Ovary (tissue), 9 donors: Measurements from ENCODE around the gene TNFRSF11A. TPM values are rescaled to one million over a fixed set of nuclear protein-coding genes. Genes with fewer than 3 reads are reported as not detected.

Experiments
- DNase-seq, 5 donors: peaks; one replicate each; pipeline ENCODE4 v3.0.0-alpha.2; 2019 to 2020
- H3K27ac ChIP-seq, 2 donors: fragments of 200-600 bp; one replicate each; pipeline versions ENCODE4 v1.5.1 to v1.8.0; 2019 to 2022
- H3K27me3 ChIP-seq: fragments of 200-600 bp; one replicate; pipeline ENCODE4 v1.8.0; 2022
- H3K36me3 ChIP-seq: fragments of 200-600 bp; sonication (generic); one replicate; pipeline ENCODE4 v1.5.1; 2019
- H3K4me1 ChIP-seq: one replicate; pipeline ENCODE4 v1.8.1; 2013; ENCODE audit warnings: mild to moderate bottlenecking, moderate library complexity; ENCODE audit not compliant: insufficient read depth
- H3K4me3 ChIP-seq: fragments of 200-600 bp; sonication (generic); one replicate; pipeline ENCODE4 v1.5.1; 2017
- H3K9me3 ChIP-seq, 2 donors: fragments of 200-600 bp in 1 of 2; sonication (generic) in 1 of 2; one replicate each; pipeline versions ENCODE4 v1.5.1 to v1.8.1; 2013 to 2019; ENCODE audit warnings: mild to moderate bottlenecking in 1 of 2, moderate library complexity in 1 of 2
- CTCF ChIP-seq, 3 donors: fragments of 450-650 bp in 2 of 3; fragments of 200-600 bp in 1 of 3; IDR thresholded peaks; one replicate each; pipeline versions ENCODE4 v1.5.1 to v1.8.0; 2016 to 2022; ENCODE audit warnings: antibody characterized with exemption in 3 of 3, mild to moderate bottlenecking in 1 of 3
- EP300 ChIP-seq: sonication (generic); formaldehyde crosslinking; IDR thresholded peaks from one replicate; pipeline ENCODE4 v1.6.1; 2017; ENCODE audit warnings: antibody characterized with exemption
- POLR2A ChIP-seq: fragments of 450-650 bp; IDR thresholded peaks from one replicate; pipeline ENCODE4 v1.6.1; 2017; ENCODE audit warnings: antibody characterized with exemption, mild to moderate bottlenecking, moderate library complexity
- WGBS, 3 donors: extraction: QIAGEN DNeasy Blood & Tissue Kit in 1 of 3; methylation state at CpG; one replicate each; pipeline versions ENCODE4 v1.1.5 to v1.1.7; 2013 to 2017; 5-methylcytosine and 5-hydroxymethylcytosine counted together
- intact Hi-C, 4 donors: fragments of 100-400 bp; cut with DNase I; formaldehyde crosslinking; loops; one replicate each; pipeline versions ENCODE4 v1.11.0 to v1.15.1; 2022 to 2023
- polyA plus RNA-seq, 2 donors: library from polyadenylated mRNA; stranded (reverse); fragments of 200-250 nt in 1 of 2; fragments of 350-450 nt in 1 of 2; fragmentation: Illumina TruSeq in 1 of 2; extraction: RNeasy Lipid Tissue Mini Kit (QIAGEN cat#74804) in 1 of 2; gene quantifications; one replicate each; pipeline ENCODE4 v1.2.3, GENCODE V29; 2013 to 2014
- total RNA-seq, 7 donors: library from RNA; depleted of rRNA in 2 of 7; stranded (reverse); fragments of >200 nt in 2 of 7; fragmentation: NEBNext Ultra II Directional in 3 of 7; extraction: Animal tissue kit (Norgen Biotek cat#: 25700) in 3 of 7; gene quantifications; one replicate each; pipeline versions ENCODE4 v1.1.0 to v1.2.4, GENCODE V29; 2016 to 2023
- donor health status: DM: no; HTN: no; CAD: no; lungs with moderate emphysema.
- donor health status: DM: no; HTN: no; CAD: no.
- donor health status: Bipolar disorder and iron deficiency.
- donor health status: DM: yes; HTN: yes; CAD: no.
- donor health status: DM: no; HTN: no; CAD: no.
- donor health status: DM: yes; HTN: yes; CAD: no.

Gene TNFRSF11A
- total and polyA plus RNA-seq, 9 donors = 0.70 to 9.2 (median 1.8) TPM

DNA sequence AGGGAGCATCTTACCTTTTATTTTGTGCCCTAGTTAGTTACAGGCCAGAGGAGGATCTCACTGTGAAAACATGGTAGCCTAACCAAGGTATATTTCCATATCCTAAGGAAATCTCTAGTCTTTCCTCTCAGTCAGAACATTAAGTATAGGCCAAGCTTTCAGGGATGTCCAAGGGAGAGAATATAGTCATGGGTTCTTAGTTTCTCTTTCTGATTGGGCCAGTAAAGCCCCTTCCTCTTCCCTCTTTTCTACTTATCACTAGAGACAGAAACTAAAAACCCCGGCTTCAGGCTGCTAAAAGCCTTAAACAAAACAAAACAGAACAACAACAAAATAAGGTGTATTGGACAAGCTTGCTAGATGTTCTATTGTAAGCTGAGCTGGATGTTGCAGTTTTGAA, 44.3 kb upstream of the TNFRSF11A start:
- Histone ChIP-seq H3K36me3 (no peaks in the 10 kb centered on the region), H3K27me3 (no peaks in the 10 kb centered on the region), H3K9me3 (no peaks in the 10 kb centered on the region), H3K4me1 (peaks cover 2% of the 10 kb centered on the region), H3K27ac (no peak overlapping the region), H3K4me3 (no peak overlapping the region)
- no peak for TF ChIP-seq EP300
- TF ChIP-seq POLR2A = no peak
- no peak for TF ChIP-seq CTCF (IDR thresholded peaks at IDR 0.05)
- WGBS, 3 donors = 56 to 73% (median 59%) methylated on average over 1 of the region's 1 CpG
- intact Hi-C loops = no loop called here
- DNase-seq = no peak

DNA sequence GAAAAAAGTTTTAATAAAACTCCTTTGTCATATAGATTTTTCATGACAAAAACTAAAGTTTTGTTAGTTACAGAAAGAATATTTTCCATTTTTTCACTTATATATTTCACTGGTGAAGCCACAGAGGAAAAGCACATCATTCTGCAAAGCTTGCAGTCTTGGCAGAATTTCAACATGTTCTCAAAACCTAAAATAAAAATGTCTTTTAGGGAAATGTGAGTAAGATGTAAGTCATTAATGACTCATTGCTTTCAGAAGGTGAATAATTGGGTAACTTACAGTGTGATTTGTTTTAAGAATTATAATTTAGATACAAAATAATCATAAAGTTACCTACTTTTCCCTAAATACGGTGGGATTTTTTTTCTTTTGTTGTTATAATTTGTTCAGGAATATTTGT, 43.4 kb upstream of the TNFRSF11A start:
- no peak overlapping the region for H3K27ac ChIP-seq
- no peaks in the 10 kb centered on the region for H3K27me3 ChIP-seq
- no peak for DNase-seq
- no peak overlapping the region for H3K4me3 ChIP-seq
- H3K36me3 ChIP-seq = no peaks in the 10 kb centered on the region
- WGBS, 3 donors = 15 to 23% (median 20%) methylated on average over 1 of the region's 1 CpG
- H3K4me1 ChIP-seq = peaks cover 2% of the 10 kb centered on the region
- intact Hi-C loops = no loop called here
- TF ChIP-seq EP300 (no peak), POLR2A (no peak), CTCF (IDR thresholded peaks at IDR 0.05) (no peak)
- H3K9me3 ChIP-seq = no peaks in the 10 kb centered on the region

- intact Hi-C loops = no loop called here
- TF ChIP-seq POLR2A (no peak), CTCF (IDR thresholded peaks at IDR 0.05) (no peak), EP300 (no peak)
- H3K27ac ChIP-seq = no peak overlapping the region
- H3K4me3 ChIP-seq = no peak overlapping the region
- whole genome bisulfite sequencing, 3 donors = 11 to 18% (median 12%) methylated on average over 2 of the region's 2 CpGs
- H3K9me3 ChIP-seq = no peaks in the 10 kb centered on the region
- H3K4me1 ChIP-seq = peaks cover 2% of the 10 kb centered on the region
- no peaks in the 10 kb centered on the region for H3K27me3 ChIP-seq
- H3K36me3 ChIP-seq = no peaks in the 10 kb centered on the region
- DNase-seq = no peak
These were observed 42.9 kb upstream of the TNFRSF11A start for GRCh38 chr18:62282188-62282629.

GRCh38 chr18:62284637-62285036, 40.5 kb upstream of the TNFRSF11A start:
- Histone ChIP-seq H3K4me3 (no peak overlapping the region), H3K9me3 (no peaks in the 10 kb centered on the region), H3K27me3 (no peaks in the 10 kb centered on the region), H3K27ac (no peak overlapping the region), H3K4me1 (peaks cover 2% of the 10 kb centered on the region), H3K36me3 (no peaks in the 10 kb centered on the region)
- WGBS, 3 donors = 42 to 59% (median 49%) methylated on average over 3 of the region's 3 CpGs
- intact Hi-C loops = no loop called here
- TF ChIP-seq POLR2A (no peak), CTCF (IDR thresholded peaks at IDR 0.05) (no peak)
- DNase-seq = no peak

DNA sequence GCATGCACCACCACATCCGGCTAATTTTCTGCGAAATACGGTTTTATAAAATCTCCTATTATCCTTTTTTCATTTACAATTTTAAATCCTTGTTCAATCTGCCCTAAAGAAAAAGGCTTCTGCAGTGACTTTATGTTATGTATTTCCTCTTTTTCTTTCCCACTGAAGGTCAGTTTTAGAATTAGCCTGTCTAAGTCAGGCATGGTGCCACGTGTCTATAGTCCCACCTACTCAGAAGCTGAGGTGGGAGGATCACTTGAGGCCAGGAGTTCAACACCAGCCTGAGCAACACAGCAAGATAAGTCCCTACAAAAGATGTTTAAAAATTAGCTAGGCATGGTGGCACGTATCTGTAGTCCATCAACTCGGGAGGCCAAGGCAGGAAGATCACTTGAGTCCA, 39.8 kb upstream of the TNFRSF11A start:
- no peak overlapping the region for H3K4me3 ChIP-seq
- intact Hi-C loops = no loop called here
- no peaks in the 10 kb centered on the region for H3K36me3 ChIP-seq
- TF ChIP-seq CTCF (IDR thresholded peaks at IDR 0.05) = no peak
- no peak for TF ChIP-seq EP300
- TF ChIP-seq POLR2A = no peak
- H3K4me1 ChIP-seq = peaks cover 2% of the 10 kb centered on the region
- H3K27me3 ChIP-seq = no peaks in the 10 kb centered on the region
- no peak for DNase-seq
- H3K9me3 ChIP-seq = no peaks in the 10 kb centered on the region
- no peak overlapping the region for H3K27ac ChIP-seq
- 92 to 94% (median 93%) methylated on average over 6 of the region's 6 CpGs for WGBS, 3 donors
